HG03045 (cell line): ENCODE measurements around the gene PUDP.
A peak's percentile ranks its signal among the peaks of the same experiment; 100 is the strongest.
"Not testable (repeated sequence)": the region's sequence is repeated elsewhere in the genome, so short reads cannot be mapped to it uniquely, and the experiment has no call there.

Experiments
- ATAC-seq: cut with Tn5 transposase; IDR thresholded peaks from one replicate; pipeline ENCODE4 v1.9.1; 2021; ENCODE audit warnings: mild to moderate bottlenecking, moderate library complexity; ENCODE audit not compliant: unreplicated experiment

The PUDP gene

GRCh38 chrX:7147978-7148854, at the start of gene PUDP:
PUDP (minus strand) TSS chrX:7148153; CDS start chrX:7148113, 40 bp downstream.
- ATAC-seq = peak; percentile 84

GRCh38 chrX:7194606-7195005, 46.7 kb upstream of the PUDP start:
- ATAC-seq = no peak

GRCh38 chrX:7192871-7193270, 44.9 kb upstream of the PUDP start:
- no peak for ATAC-seq

- ATAC-seq = no peak
Measured at GRCh38 chrX:7191681-7192110, 43.7 kb upstream of the PUDP start.

- ATAC-seq = no peak
Measured at GRCh38 chrX:7190157-7190556, 42.2 kb upstream of the PUDP start.

GRCh38 chrX:7188672-7189071, 40.7 kb upstream of the PUDP start:
- ATAC-seq = no peak

GRCh38 chrX:7184816-7185215, 36.9 kb upstream of the PUDP start:
- no peak for ATAC-seq

GRCh38 chrX:7179446-7179845, 31.5 kb upstream of the PUDP start:
- no peak for ATAC-seq

GRCh38 chrX:7178859-7179258, 30.9 kb upstream of the PUDP start:
- ATAC-seq = not testable (repeated sequence)

- ATAC-seq = no peak
Measured at GRCh38 chrX:7170898-7171297, 22.9 kb upstream of the PUDP start.

GRCh38 chrX:7169627-7170026, 21.7 kb upstream of the PUDP start:
- no peak for ATAC-seq

- ATAC-seq = no peak
Measured at GRCh38 chrX:7168371-7168770, 20.4 kb upstream of the PUDP start.

- ATAC-seq = no peak
Measured at GRCh38 chrX:7164174-7164573, 16.2 kb upstream of the PUDP start.

- no peak for ATAC-seq
Measured at GRCh38 chrX:7163146-7163677, 15.3 kb upstream of the PUDP start.

GRCh38 chrX:7159149-7159861, 11.4 kb upstream of the PUDP start:
- ATAC-seq = no peak

GRCh38 chrX:7158468-7158990, 10.6 kb upstream of the PUDP start:
- no peak for ATAC-seq

- ATAC-seq = no peak
Measured at GRCh38 chrX:7156879-7157278, 8.9 kb upstream of the PUDP start.

GRCh38 chrX:7155163-7155562, 7.2 kb upstream of the PUDP start:
- no peak for ATAC-seq

GRCh38 chrX:7154041-7154597, 6.2 kb upstream of the PUDP start:
- ATAC-seq = no peak

- no peak for ATAC-seq
Measured at GRCh38 chrX:7153231-7153630, 5.3 kb upstream of the PUDP start.

GRCh38 chrX:7149411-7149810, 1.5 kb upstream of the PUDP start:
- no peak for ATAC-seq
